Esophagus squamous epithelium (tissue), 4 donors: ENCODE results near the gene SLC7A7.
"Not testable (repeated sequence)": the region's sequence is repeated elsewhere in the genome, so short reads cannot be mapped to it uniquely, and the experiment has no call there.

ENCODE experiments used
- CTCF ChIP-seq, 6 experiments: fragments of 450-650 bp in 4 of 6; fragments of 200-600 bp in 2 of 6; sonication (generic) in 2 of 6; IDR thresholded peaks; one replicate each; pipeline ENCODE4 v1.5.1; 2016 to 2019; ENCODE audit warnings: antibody characterized with exemption in 6 of 6, mild to moderate bottlenecking in 4 of 6, moderate library complexity in 4 of 6
- POLR2A ChIP-seq, 4 donors: fragments of 450-650 bp; IDR thresholded peaks; one replicate each; pipeline ENCODE4 v1.6.1; 2017; ENCODE audit warnings: antibody characterized with exemption in 4 of 4, mild to moderate bottlenecking in 4 of 4, moderate library complexity in 3 of 4

DNA sequence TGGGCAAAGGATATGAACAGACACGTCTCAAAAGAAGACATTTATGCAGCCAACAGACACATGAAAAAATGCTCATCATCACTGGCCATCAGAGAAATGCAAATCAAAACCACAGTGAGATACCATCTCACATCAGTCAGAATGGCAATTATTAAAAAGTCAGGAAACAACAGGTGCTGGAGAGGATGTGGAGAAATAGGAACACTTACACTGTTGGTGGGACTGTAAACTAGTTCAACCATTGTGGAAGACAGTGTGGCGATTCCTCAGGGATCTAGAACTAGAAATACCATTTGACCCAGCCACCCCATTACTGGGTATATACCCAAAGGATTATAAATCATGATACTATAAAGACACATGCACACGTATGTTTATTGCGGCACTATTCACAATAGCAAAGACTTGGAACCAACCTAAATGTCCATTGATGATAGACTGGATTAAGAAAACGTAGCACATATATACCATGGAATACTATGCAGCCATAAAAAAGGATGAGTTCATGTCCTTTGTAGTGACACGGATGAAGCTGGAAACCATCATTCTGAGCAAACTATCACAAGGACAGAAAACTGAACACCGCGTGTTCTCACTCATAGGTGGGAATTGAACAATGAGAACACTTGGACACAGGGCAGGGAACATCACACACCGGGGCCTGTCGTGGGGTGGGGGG lies 57.1 kb downstream of the SLC7A7 start:
- not testable (repeated sequence) for TF ChIP-seq CTCF, POLR2A (IDR thresholded peaks at IDR 0.05)
